ENCODE data around the gene RASSF5.

DNA sequence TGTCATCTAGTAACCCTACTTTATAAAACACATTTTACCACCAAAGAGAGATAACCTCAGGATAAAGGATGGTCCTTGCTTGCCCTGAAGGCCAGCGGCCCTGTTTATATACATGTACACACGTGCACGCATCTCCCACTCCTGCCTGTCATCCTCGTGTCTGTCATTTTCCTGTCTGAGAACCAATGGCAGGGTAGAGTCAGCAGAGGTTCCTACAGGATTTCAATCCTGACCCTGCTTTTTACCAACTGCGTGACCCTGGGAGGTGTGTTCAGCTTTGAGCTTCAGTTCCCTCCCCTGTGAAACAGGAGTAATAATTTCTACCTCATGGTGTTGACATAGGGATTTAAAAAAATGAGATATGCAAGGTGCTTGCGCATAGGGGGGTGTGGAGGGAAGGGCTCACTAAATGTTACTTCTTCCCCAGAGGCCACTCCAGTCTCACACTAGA lies 12.3 kb upstream of the RASSF5 start:
- TF ChIP-seq POLR2AphosphoS5 (IDR thresholded peaks at IDR 0.05; ENCODE audit: low read depth, low read length) (no peak), TAF1 (IDR thresholded peaks at IDR 0.05; ENCODE audit: borderline replicate concordance, insufficient read depth, low read length) (no peak), SIN3A (IDR thresholded peaks at IDR 0.05; ENCODE audit: borderline replicate concordance, insufficient read depth, low read length) (no peak)

All from PFSK-1 (cell line).